Anterior cingulate cortex (tissue), 58 donors: ENCODE measurements around the gene TFE3.
A peak's percentile ranks its signal among the peaks of the same experiment; 100 is the strongest.

Source experiments
- DNase-seq, 58 donors: peaks; one replicate each; lab custom pipeline; 2025; lab: John Stamatoyannopoulos, UW

TFE3 gene

GRCh38 chrX:49043220-49043986, at the start of gene TFE3:
Gene TFE3, minus strand, starts transcription at chrX:49043357. Its CDS starts 131 bp downstream, at chrX:49043226.
- DNase-seq = peak; percentile 56 to 100 (median 94)

GRCh38 chrX:49089553-49089952, 46.4 kb upstream of the TFE3 start:
- no peak for DNase-seq

GRCh38 chrX:49082271-49082871, 39.2 kb upstream of the TFE3 start:
- no peak for DNase-seq

GRCh38 chrX:49079489-49080428, 36.6 kb upstream of the TFE3 start, which contains the start of gene WDR45:
Gene WDR45, minus strand, starts transcription at chrX:49079887. Its CDS starts 1,792 bp downstream, at chrX:49078095.
- DNase-seq = peak in 56 of 58 donors; percentile 2 to 75 (median 52)

DNA sequence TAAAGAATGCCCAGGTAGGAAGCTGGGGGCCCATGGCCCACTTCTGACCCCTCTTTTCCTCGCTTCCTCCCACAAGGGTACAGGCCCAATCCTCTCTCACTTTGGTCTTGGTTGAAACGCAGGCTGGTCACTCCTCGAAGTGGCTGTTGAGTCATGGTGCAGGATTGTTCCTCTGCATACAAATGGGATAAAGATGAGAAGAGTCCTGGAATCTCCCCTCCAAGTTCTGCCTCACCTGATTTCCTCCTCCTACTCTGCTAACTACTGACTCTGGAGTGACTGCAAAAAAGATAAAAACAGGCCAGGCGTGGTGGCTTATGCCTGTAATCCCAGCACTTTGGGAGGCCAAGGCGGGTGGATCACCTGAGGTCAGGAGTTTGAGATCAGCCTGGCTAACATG, 34.8 kb upstream of the TFE3 start:
- no peak for DNase-seq

GRCh38 chrX:49075347-49075746, 32.2 kb upstream of the TFE3 start:
- DNase-seq = no peak

DNA sequence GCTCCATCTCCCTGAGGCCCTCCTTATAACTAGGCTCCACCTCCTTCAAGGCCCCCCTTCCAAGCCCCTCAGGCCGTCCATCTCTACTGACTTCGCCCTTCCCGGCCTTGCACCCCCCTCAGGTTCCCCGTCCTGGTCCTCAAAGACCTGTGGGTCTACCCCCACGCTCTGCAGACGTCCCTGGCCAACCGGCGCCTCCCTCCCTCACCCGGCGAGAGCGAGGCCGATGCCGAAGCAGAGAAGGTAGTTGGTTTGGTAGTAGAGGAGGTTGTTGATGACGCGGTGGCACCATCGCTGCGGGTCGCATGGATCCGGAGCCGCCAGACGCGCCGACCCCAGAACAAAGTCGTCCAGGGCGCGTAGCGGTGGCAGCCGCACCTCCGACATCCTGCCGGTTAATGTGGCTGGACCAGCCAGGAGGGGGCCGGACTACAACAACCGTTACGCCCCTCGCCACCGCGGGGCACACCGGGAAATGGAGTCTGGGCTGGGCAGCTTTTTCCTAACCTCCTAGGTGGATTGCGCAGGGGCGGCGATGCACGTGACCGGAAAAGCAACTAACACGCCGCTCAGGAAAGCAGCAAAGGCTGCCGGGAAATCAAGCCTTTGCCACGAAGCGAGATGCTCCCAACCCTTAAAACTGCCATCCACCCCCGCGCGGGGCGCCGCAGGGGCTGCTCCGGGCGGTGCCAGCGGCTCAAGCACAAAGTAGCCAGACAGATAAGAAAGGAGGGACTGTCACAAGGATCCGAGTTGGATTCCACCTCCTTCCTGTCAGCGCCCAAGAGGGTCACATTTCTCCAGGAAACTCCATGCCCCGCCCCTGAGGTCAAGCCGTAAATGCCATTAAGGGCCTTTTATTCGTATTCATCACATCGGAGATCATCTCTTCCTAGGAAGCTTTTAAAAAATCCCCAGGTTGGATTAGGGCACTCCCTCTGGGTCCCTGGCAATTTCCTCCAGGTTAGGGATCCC, 30.7 kb upstream of the TFE3 start, which contains the start of gene PRAF2:
Gene PRAF2, minus strand, starts transcription at position 402 of the 975 bp plus-strand sequence. Its CDS starts 15 bp downstream, at position 387.
- peak; percentile 33 to 94 (median 87) for DNase-seq

GRCh38 chrX:49072712-49073095, 29.5 kb upstream of the TFE3 start:
- DNase-seq = peak in 1 of 58 donors; percentile 5

- DNase-seq = peak in 56 of 58 donors; percentile 1 to 83 (median 46)
Measured at GRCh38 chrX:49071877-49072711, 28.9 kb upstream of the TFE3 start.

- no peak for DNase-seq
Measured at GRCh38 chrX:49070988-49071387, 27.8 kb upstream of the TFE3 start.

- no peak for DNase-seq
Measured at GRCh38 chrX:49069038-49069437, 25.9 kb upstream of the TFE3 start.

GRCh38 chrX:49067285-49068120, 24.3 kb upstream of the TFE3 start:
- no peak for DNase-seq

DNA sequence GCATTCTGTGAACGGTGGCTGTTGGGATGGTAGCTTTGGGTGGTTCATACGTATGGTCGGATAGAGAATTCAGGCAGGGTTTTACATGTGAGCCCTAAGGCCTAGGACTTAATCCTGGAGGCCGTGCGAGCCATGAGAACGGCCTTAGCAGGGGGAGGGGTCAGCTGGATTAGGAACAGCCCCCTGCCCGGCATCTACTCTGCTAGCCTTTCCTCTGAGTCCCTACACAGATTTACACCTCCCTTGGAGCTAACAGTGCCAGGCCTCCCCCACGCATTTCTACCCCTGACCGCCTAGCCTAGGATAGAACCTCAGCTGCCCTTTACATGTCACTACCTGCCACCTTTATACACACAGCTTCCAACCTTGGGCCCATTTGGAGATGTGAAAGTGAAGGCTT, 23.5 kb upstream of the TFE3 start:
- no peak for DNase-seq

- no peak for DNase-seq
Measured at GRCh38 chrX:49066278-49066677, 23.1 kb upstream of the TFE3 start.

- DNase-seq = no peak
Measured at GRCh38 chrX:49064735-49065134, 21.6 kb upstream of the TFE3 start.

DNA sequence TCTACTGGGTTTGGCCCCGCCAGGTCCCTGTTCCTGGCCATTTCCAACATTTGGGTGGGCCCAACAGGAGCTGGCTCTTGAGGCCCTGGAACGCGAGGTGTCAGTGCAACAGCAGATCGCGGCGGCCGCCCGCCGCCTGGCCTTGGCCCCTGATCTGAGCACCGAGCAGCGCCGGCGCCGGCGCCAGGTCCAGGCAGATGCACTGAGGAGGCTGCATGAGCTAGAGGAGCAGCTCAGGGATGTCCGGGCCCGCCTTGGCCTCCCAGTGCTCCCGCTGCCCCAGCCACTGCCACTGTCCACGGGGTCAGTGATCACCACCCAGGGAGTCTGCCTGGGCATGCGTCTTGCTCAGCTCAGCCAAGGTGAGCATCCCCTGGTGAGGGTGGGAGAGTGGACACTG, 21.1 kb upstream of the TFE3 start:
- no peak for DNase-seq

- DNase-seq = no peak
Measured at GRCh38 chrX:49063715-49064114, 20.6 kb upstream of the TFE3 start.

DNA sequence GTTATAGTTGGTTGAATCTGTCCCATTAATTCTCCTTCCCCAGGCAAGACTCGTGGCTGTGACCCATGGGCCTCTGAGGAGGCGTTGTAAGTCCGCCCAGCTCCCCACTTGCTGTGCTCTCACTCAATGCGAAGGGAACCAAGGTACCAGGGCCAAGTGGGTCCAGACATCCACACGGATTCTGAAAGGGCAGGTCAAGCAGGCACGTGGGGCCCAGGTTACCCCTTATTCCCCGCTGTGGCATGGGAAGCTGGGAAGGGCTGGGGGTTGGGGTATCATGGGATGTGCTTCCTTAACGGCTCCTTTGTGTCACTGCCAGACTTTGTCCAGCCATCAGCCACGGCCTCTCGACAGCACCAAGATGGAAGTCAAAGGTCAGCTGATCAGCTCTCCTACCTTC, 18.8 kb upstream of the TFE3 start:
- no peak for DNase-seq
